Endometrial microvascular endothelial cells (primary cell): Measurements from ENCODE around the gene TTC34. TPM values are rescaled to one million over a fixed set of nuclear protein-coding genes. Genes with fewer than 3 reads are reported as not detected.
"Not testable (repeated sequence)": the region's sequence is repeated elsewhere in the genome, so short reads cannot be mapped to it uniquely, and the experiment has no call there.

Source experiments
- in situ Hi-C: cut with HindIII; loops from 2 replicates; pipeline ENCODE4 v1.10.0; 2017; ENCODE audit warnings: low sequenced_read_pairs, low pct_unique_long_range_greater_than_20kb; ENCODE audit errors: inconsistent ontology term
- total RNA-seq: library from RNA; depleted of rRNA; stranded (reverse); fragments of >200 nt; gene quantifications from one replicate; pipeline ENCODE4 v1.2.3, GENCODE V29; 2015; ENCODE audit errors: inconsistent ontology term

TTC34 gene
- total RNA-seq, 1 donor from 2014 or later, result not detected

GRCh38 chr1:2802421-2802961 is 998 bp upstream of the TTC34 start:
- in situ Hi-C loops, result no loop called here

GRCh38 chr1:2801046-2801445 is 447 bp downstream of the TTC34 start:
- in situ Hi-C loops, result no loop called here

- in situ Hi-C loops, result no loop called here
Measured at GRCh38 chr1:2800664-2801045, 838 bp downstream of the TTC34 start.

- in situ Hi-C loops, result no loop called here
Measured at GRCh38 chr1:2799811-2800663, 1.5 kb downstream of the TTC34 start.

- in situ Hi-C loops, result not testable (repeated sequence)
Measured at GRCh38 chr1:2798958-2799357, 2.5 kb downstream of the TTC34 start.

GRCh38 chr1:2797741-2798016 is 3.8 kb downstream of the TTC34 start:
- in situ Hi-C loops, result no loop called here

- in situ Hi-C loops, result no loop called here
Measured at GRCh38 chr1:2796890-2797740, 4.4 kb downstream of the TTC34 start.

- in situ Hi-C loops, result no loop called here
Measured at GRCh38 chr1:2795926-2796325, 5.6 kb downstream of the TTC34 start.

GRCh38 chr1:2791027-2791760 is 10.3 kb downstream of the TTC34 start:
- in situ Hi-C loops, result no loop called here

GRCh38 chr1:2789986-2790581 is 11.4 kb downstream of the TTC34 start:
- in situ Hi-C loops, result no loop called here

- in situ Hi-C loops, result no loop called here
Measured at GRCh38 chr1:2789164-2789985, 12.1 kb downstream of the TTC34 start.

- in situ Hi-C loops, result no loop called here
Measured at GRCh38 chr1:2788506-2789163, 12.9 kb downstream of the TTC34 start.

- in situ Hi-C loops, result no loop called here
Measured at GRCh38 chr1:2787163-2787911, 14.2 kb downstream of the TTC34 start.

GRCh38 chr1:2786329-2787162 is 14.9 kb downstream of the TTC34 start:
- in situ Hi-C loops, result no loop called here

GRCh38 chr1:2785631-2786328 is 15.7 kb downstream of the TTC34 start:
- in situ Hi-C loops, result no loop called here
